Neural cell (in vitro differentiated cells): ENCODE data around the gene DENND4A.

Experiments
- EP300 ChIP-seq: fragments of 450-650 bp; conservative IDR thresholded peaks from 2 replicates; pipeline ENCODE4 v1.6.1; 2014; ENCODE audit warnings: antibody characterized with exemption, mild to moderate bottlenecking, moderate library complexity; ENCODE audit not compliant: poor library complexity, severe bottlenecking
- EZH2 ChIP-seq: fragments of 200-600, 300-800 bp; shearing (Covaris generic), sonication (generic); IDR thresholded peaks from 2 replicates; pipeline ENCODE4 v1.6.1; 2014; ENCODE audit warnings: antibody characterized with exemption, low read length, borderline replicate concordance, mild to moderate bottlenecking; ENCODE audit not compliant: insufficient read depth, poor library complexity, severe bottlenecking
- MXI1 ChIP-seq: fragments of 450-650 bp; conservative IDR thresholded peaks from 2 replicates; pipeline ENCODE4 v1.6.1; 2014; ENCODE audit warnings: antibody characterized with exemption, mild to moderate bottlenecking; ENCODE audit not compliant: poor library complexity, severe bottlenecking
- POLR2AphosphoS5 ChIP-seq: IDR thresholded peaks from 2 replicates; pipeline ENCODE4 v1.6.1; 2012
- RAD21 ChIP-seq: fragments of 450-650 bp; conservative IDR thresholded peaks from 2 replicates; pipeline ENCODE4 v1.6.1; 2014; ENCODE audit warnings: antibody characterized with exemption, mild to moderate bottlenecking, moderate library complexity
- TAF1 ChIP-seq: IDR thresholded peaks from 2 replicates; pipeline ENCODE4 v1.6.1; 2012; ENCODE audit warnings: low read depth
- TF ChIP-seq, protein P1 (sequence below): fragments of 450-650 bp; IDR thresholded peaks from 2 replicates; pipeline ENCODE4 v1.5.1; 2014; ENCODE audit warnings: antibody characterized with exemption, mild to moderate bottlenecking, moderate library complexity; ENCODE audit not compliant: poor library complexity, severe bottlenecking
- TF ChIP-seq, protein P2 (sequence below): IDR thresholded peaks from 2 replicates; pipeline ENCODE4 v1.6.1; 2012; ENCODE audit warnings: borderline replicate concordance

DNA sequence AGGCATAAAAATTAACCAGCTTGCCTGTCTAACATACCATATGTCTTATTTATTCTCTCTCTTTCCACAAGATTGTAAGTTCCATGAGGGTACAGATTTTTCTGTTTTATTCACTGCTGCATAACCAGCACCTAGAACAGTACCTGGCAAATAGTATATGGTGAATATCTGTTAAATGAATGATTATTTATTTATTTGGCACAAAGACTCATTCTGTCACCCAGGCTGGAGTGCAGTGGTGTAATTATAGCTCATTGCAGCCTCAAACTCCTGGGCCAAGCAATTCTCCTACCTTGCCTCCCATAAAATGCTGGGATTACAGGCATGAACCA lies 24.9 kb downstream of the DENND4A start:
- TF ChIP-seq, protein P1, sequence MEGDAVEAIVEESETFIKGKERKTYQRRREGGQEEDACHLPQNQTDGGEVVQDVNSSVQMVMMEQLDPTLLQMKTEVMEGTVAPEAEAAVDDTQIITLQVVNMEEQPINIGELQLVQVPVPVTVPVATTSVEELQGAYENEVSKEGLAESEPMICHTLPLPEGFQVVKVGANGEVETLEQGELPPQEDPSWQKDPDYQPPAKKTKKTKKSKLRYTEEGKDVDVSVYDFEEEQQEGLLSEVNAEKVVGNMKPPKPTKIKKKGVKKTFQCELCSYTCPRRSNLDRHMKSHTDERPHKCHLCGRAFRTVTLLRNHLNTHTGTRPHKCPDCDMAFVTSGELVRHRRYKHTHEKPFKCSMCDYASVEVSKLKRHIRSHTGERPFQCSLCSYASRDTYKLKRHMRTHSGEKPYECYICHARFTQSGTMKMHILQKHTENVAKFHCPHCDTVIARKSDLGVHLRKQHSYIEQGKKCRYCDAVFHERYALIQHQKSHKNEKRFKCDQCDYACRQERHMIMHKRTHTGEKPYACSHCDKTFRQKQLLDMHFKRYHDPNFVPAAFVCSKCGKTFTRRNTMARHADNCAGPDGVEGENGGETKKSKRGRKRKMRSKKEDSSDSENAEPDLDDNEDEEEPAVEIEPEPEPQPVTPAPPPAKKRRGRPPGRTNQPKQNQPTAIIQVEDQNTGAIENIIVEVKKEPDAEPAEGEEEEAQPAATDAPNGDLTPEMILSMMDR = no peak
- TF ChIP-seq, protein P2, sequence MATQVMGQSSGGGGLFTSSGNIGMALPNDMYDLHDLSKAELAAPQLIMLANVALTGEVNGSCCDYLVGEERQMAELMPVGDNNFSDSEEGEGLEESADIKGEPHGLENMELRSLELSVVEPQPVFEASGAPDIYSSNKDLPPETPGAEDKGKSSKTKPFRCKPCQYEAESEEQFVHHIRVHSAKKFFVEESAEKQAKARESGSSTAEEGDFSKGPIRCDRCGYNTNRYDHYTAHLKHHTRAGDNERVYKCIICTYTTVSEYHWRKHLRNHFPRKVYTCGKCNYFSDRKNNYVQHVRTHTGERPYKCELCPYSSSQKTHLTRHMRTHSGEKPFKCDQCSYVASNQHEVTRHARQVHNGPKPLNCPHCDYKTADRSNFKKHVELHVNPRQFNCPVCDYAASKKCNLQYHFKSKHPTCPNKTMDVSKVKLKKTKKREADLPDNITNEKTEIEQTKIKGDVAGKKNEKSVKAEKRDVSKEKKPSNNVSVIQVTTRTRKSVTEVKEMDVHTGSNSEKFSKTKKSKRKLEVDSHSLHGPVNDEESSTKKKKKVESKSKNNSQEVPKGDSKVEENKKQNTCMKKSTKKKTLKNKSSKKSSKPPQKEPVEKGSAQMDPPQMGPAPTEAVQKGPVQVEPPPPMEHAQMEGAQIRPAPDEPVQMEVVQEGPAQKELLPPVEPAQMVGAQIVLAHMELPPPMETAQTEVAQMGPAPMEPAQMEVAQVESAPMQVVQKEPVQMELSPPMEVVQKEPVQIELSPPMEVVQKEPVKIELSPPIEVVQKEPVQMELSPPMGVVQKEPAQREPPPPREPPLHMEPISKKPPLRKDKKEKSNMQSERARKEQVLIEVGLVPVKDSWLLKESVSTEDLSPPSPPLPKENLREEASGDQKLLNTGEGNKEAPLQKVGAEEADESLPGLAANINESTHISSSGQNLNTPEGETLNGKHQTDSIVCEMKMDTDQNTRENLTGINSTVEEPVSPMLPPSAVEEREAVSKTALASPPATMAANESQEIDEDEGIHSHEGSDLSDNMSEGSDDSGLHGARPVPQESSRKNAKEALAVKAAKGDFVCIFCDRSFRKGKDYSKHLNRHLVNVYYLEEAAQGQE = no peak
- TF ChIP-seq MXI1 (no peak), RAD21 (no peak), POLR2AphosphoS5 (no peak), EZH2 (no peak), TAF1 (no peak), EP300 (no peak)
